NCI-H2081 treated with DMSO at 0.1 percent for 48 hours (cell line): ENCODE results near the gene CLPX.
"Not testable (repeated sequence)": the region's sequence is repeated elsewhere in the genome, so short reads cannot be mapped to it uniquely, and the experiment has no call there.

ENCODE experiments used
- DNase-seq: peaks from one replicate; lab custom pipeline; 2025; lab: John Stamatoyannopoulos, UW

Gene CLPX

GRCh38 chr15:65101411-65101890, 83.7 kb downstream of the CLPX start:
- no peak for DNase-seq

- DNase-seq = no peak
These were observed 84.7 kb downstream of the CLPX start for GRCh38 chr15:65100442-65100841.

- DNase-seq = not testable (repeated sequence)
These were observed 85.3 kb downstream of the CLPX start for GRCh38 chr15:65099801-65100200.

- DNase-seq = no peak
These were observed 85.8 kb downstream of the CLPX start for GRCh38 chr15:65099336-65099735.
